CD4-positive, alpha-beta T cell treated with Interferon gamma for 1 hour (primary cell): ENCODE data around the gene DYNLT2.
"Not testable (repeated sequence)": the region's sequence is repeated elsewhere in the genome, so short reads cannot be mapped to it uniquely, and the experiment has no call there.

Experiments
- DNase-seq: peaks from one replicate; pipeline ENCODE4 v3.0.0-alpha.2; 2020

Gene DYNLT2

GRCh38 chr6:169726963-169727362 is 24.4 kb downstream of the DYNLT2 start:
- no peak for DNase-seq

GRCh38 chr6:169726049-169726400 is 25.3 kb downstream of the DYNLT2 start:
- DNase-seq: no peak

GRCh38 chr6:169725125-169726048 is 26.0 kb downstream of the DYNLT2 start:
- peak; percentile 34 for DNase-seq

GRCh38 chr6:169724494-169725124 is 26.8 kb downstream of the DYNLT2 start, which contains the start of gene PHF10:
Gene PHF10 (minus strand): TSS chr6:169724500. CDS start chr6:169723931, 569 bp downstream.
- DNase-seq: peak; percentile 69

- peak; percentile 23 for DNase-seq
Measured at GRCh38 chr6:169723991-169724493, 27.3 kb downstream of the DYNLT2 start.

GRCh38 chr6:169723200-169723909 is 28.0 kb downstream of the DYNLT2 start:
- DNase-seq: peak; percentile 67

- DNase-seq: peak; percentile 27
Measured at GRCh38 chr6:169722362-169723199, 28.8 kb downstream of the DYNLT2 start.

- no peak for DNase-seq
Measured at GRCh38 chr6:169720207-169720855, 31.0 kb downstream of the DYNLT2 start.

GRCh38 chr6:169719117-169719516 is 32.3 kb downstream of the DYNLT2 start:
- no peak for DNase-seq

- no peak for DNase-seq
Measured at GRCh38 chr6:169714595-169714994, 36.8 kb downstream of the DYNLT2 start.

- DNase-seq: no peak
Measured at GRCh38 chr6:169714178-169714577, 37.2 kb downstream of the DYNLT2 start.

GRCh38 chr6:169710009-169710408 is 41.4 kb downstream of the DYNLT2 start:
- DNase-seq: no peak

- DNase-seq: no peak
Measured at GRCh38 chr6:169709293-169709692, 42.1 kb downstream of the DYNLT2 start.

GRCh38 chr6:169707772-169708171 is 43.6 kb downstream of the DYNLT2 start:
- DNase-seq: no peak

- no peak for DNase-seq
Measured at GRCh38 chr6:169702840-169703246, 48.5 kb downstream of the DYNLT2 start.

GRCh38 chr6:169701954-169702839 is 49.2 kb downstream of the DYNLT2 start, which contains the start of the genes C6orf120 and WDR27:
Gene C6orf120 (plus strand): TSS chr6:169702126. CDS start chr6:169702460, 334 bp downstream.
Gene WDR27 (minus strand): TSS chr6:169702029. CDS start chr6:169689005, 13,024 bp downstream.
- DNase-seq: peak; percentile 97

GRCh38 chr6:169701311-169701953 is 49.9 kb downstream of the DYNLT2 start:
- no peak for DNase-seq

GRCh38 chr6:169700296-169700695 is 51.1 kb downstream of the DYNLT2 start:
- DNase-seq: no peak

- not testable (repeated sequence) for DNase-seq
Measured at GRCh38 chr6:169697115-169697514, 54.3 kb downstream of the DYNLT2 start.

- no peak for DNase-seq
Measured at GRCh38 chr6:169695131-169695530, 56.2 kb downstream of the DYNLT2 start.
